Neural progenitor cell (in vitro differentiated cells): Measurements from ENCODE around the gene RTKN2. TPM values are rescaled to one million over a fixed set of nuclear protein-coding genes. Genes with fewer than 3 reads are reported as not detected.

Source experiments
- DNase-seq: peaks from one replicate; pipeline ENCODE4 v3.0.0-alpha.2; 2016; ENCODE audit warnings: low spot score
- H2AFZ ChIP-seq: fragments of 200-600 bp; sonication (generic); replicated peaks from 2 replicates; pipeline ENCODE4 v1.6.1; 2016; ENCODE audit warnings: antibody characterized with exemption
- H3F3A ChIP-seq: fragments of 200-600 bp; sonication (generic); 2 replicates; pipeline ENCODE4 v1.6.1; 2016; ENCODE audit warnings: antibody characterized with exemption, low read depth
- H3K27ac ChIP-seq: fragments of 200-600 bp; sonication (generic); 2 replicates; pipeline ENCODE4 v1.5.1; 2016; ENCODE audit warnings: mild to moderate bottlenecking
- H3K27me3 ChIP-seq: fragments of 200-600 bp; sonication (generic); 2 replicates; pipeline ENCODE4 v1.6.1; 2016; ENCODE audit warnings: mild to moderate bottlenecking, moderate library complexity
- H3K36me3 ChIP-seq: fragments of 200-600 bp; sonication (generic); 2 replicates; pipeline ENCODE4 v1.5.1; 2016
- H3K4me1 ChIP-seq: fragments of 200-600 bp; sonication (generic); 2 replicates; pipeline ENCODE4 v1.6.1; 2016; ENCODE audit warnings: mixed run types
- H3K4me2 ChIP-seq: fragments of 200-600 bp; sonication (generic); 2 replicates; pipeline ENCODE4 v1.6.1; 2016
- H3K4me3 ChIP-seq: fragments of 200-600 bp; sonication (generic); 2 replicates; pipeline ENCODE4 v1.5.1; 2016
- H3K79me2 ChIP-seq: fragments of 200-600 bp; sonication (generic); 2 replicates; pipeline ENCODE4 v1.6.1; 2016; ENCODE audit warnings: low read depth
- H3K9ac ChIP-seq: fragments of 200-600 bp; sonication (generic); 2 replicates; pipeline ENCODE4 v1.6.1; 2016
- H3K9me3 ChIP-seq: fragments of 200-600 bp; sonication (generic); 2 replicates; pipeline ENCODE4 v1.5.1; 2016; ENCODE audit warnings: low read depth
- H4K20me1 ChIP-seq: fragments of 200-600 bp; sonication (generic); 2 replicates; pipeline ENCODE4 v1.6.1; 2016; ENCODE audit warnings: low read depth
- H3K27ac Mint-ChIP-seq: 3 replicates; pipeline ENCODE4 v1.8.0; 2021; ENCODE audit warnings: mixed read lengths
- H3K27me3 Mint-ChIP-seq: 2 replicates; pipeline ENCODE4 v1.8.0; 2022; ENCODE audit warnings: low read depth, mild to moderate bottlenecking, inconsistent platforms, moderate library complexity, mixed read lengths; ENCODE audit not compliant: insufficient read depth
- H3K36me3 Mint-ChIP-seq: 3 replicates; pipeline ENCODE4 v1.8.0; 2021; ENCODE audit warnings: mixed read lengths
- H3K4me1 Mint-ChIP-seq: 3 replicates; pipeline ENCODE4 v1.8.0; 2021; ENCODE audit warnings: mixed read lengths
- H3K4me3 Mint-ChIP-seq: 3 replicates; pipeline ENCODE4 v1.8.0; 2021; ENCODE audit warnings: mild to moderate bottlenecking, moderate library complexity, mixed read lengths
- H3K9me3 Mint-ChIP-seq: 3 replicates; pipeline ENCODE4 v1.8.0; 2020; ENCODE audit warnings: mixed read lengths
- CTCF ChIP-seq: fragments of 200-600 bp; sonication (generic); IDR thresholded peaks from 2 replicates; pipeline ENCODE4 v1.5.1; 2017; ENCODE audit warnings: antibody characterized with exemption, mild to moderate bottlenecking
- EZH2 ChIP-seq: fragments of 200-600 bp; sonication (generic); IDR thresholded peaks from 2 replicates; pipeline ENCODE4 v1.6.1; 2017; ENCODE audit warnings: antibody characterized with exemption, mild to moderate bottlenecking, moderate library complexity
- EZH2phosphoT487 ChIP-seq: fragments of 200-600 bp; sonication (generic); IDR thresholded peaks from 2 replicates; pipeline ENCODE4 v1.6.1; 2017; ENCODE audit warnings: antibody characterized with exemption
- total RNA-seq: library from RNA; depleted of rRNA; stranded (reverse); fragments of >200 nt; gene quantifications from 2 replicates; pipeline ENCODE4 v1.2.3, GENCODE V29; 2015; ENCODE audit warnings: low replicate concordance

The RTKN2 gene
- total RNA-seq, 1 donor from 2014 or later = 65.9 TPM

DNA sequence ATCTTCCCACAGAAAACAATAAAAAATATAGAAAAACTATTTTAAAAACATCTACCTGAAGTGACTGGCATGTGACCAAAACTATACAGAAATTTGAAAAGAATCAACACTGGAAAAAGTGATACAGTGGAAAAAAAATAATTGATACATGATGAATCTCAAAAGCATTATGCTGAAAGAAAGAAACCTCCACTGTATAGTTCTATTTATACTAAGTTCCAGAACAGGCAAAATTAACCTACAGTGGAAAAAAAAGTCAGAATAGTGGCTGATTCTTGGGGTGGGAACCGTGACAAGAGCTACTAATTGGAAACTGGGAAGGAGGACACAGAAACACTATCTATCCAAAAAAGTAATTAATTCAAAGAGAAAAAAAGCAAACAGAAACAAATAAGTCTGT, 14.9 kb downstream of the RTKN2 start:
- peaks cover 6% of the 10 kb centered on the region for H3K36me3 ChIP-seq
- H2AFZ ChIP-seq = no peak overlapping the region
- H3F3A ChIP-seq = no peaks in the 10 kb centered on the region
- H3K9me3 ChIP-seq = no peaks in the 10 kb centered on the region
- H3K4me3 Mint-ChIP-seq = no peak overlapping the region
- H3K4me1 Mint-ChIP-seq = peaks cover 5% of the 10 kb centered on the region
- no peak overlapping the region for H3K4me3 ChIP-seq
- no peak overlapping the region for H3K4me2 ChIP-seq
- H3K4me1 ChIP-seq = no peaks in the 10 kb centered on the region
- no peak overlapping the region for H3K9ac ChIP-seq
- H3K9me3 Mint-ChIP-seq = no peaks in the 10 kb centered on the region
- no peaks in the 10 kb centered on the region for H3K27me3 ChIP-seq
- H4K20me1 ChIP-seq = peaks cover 12% of the 10 kb centered on the region
- peaks cover 98% of the 10 kb centered on the region for H3K79me2 ChIP-seq
- H3K27ac Mint-ChIP-seq = no peak overlapping the region
- no peak for DNase-seq
- no peak overlapping the region for H3K27ac ChIP-seq
- H3K36me3 Mint-ChIP-seq = peaks cover 30% of the 10 kb centered on the region
- TF ChIP-seq CTCF = no peak
- no peak for TF ChIP-seq EZH2
- TF ChIP-seq EZH2phosphoT487 = no peak
- H3K27me3 Mint-ChIP-seq = no peaks in the 10 kb centered on the region

GRCh38 chr10:62252051-62252450, 16.6 kb downstream of the RTKN2 start:
- TF ChIP-seq CTCF = no peak
- no peak for TF ChIP-seq EZH2
- TF ChIP-seq EZH2phosphoT487 = no peak
- no peak overlapping the region for H3K27ac Mint-ChIP-seq
- no peaks in the 10 kb centered on the region for H3K9me3 ChIP-seq
- H3K27me3 ChIP-seq = no peaks in the 10 kb centered on the region
- H3K4me1 ChIP-seq = no peaks in the 10 kb centered on the region
- H3K79me2 ChIP-seq = peaks cover 98% of the 10 kb centered on the region
- no peak overlapping the region for H3K27ac ChIP-seq
- no peak overlapping the region for H3K4me3 ChIP-seq
- H2AFZ ChIP-seq = no peak overlapping the region
- H4K20me1 ChIP-seq = peaks cover 5% of the 10 kb centered on the region
- H3K27me3 Mint-ChIP-seq = no peaks in the 10 kb centered on the region
- H3F3A ChIP-seq = no peaks in the 10 kb centered on the region
- no peak overlapping the region for H3K4me3 Mint-ChIP-seq
- peaks cover 6% of the 10 kb centered on the region for H3K36me3 ChIP-seq
- H3K4me2 ChIP-seq = no peak overlapping the region
- no peaks in the 10 kb centered on the region for H3K9me3 Mint-ChIP-seq
- no peak overlapping the region for H3K9ac ChIP-seq
- peaks cover 5% of the 10 kb centered on the region for H3K4me1 Mint-ChIP-seq
- DNase-seq = no peak
- H3K36me3 Mint-ChIP-seq = peaks cover 21% of the 10 kb centered on the region

DNA sequence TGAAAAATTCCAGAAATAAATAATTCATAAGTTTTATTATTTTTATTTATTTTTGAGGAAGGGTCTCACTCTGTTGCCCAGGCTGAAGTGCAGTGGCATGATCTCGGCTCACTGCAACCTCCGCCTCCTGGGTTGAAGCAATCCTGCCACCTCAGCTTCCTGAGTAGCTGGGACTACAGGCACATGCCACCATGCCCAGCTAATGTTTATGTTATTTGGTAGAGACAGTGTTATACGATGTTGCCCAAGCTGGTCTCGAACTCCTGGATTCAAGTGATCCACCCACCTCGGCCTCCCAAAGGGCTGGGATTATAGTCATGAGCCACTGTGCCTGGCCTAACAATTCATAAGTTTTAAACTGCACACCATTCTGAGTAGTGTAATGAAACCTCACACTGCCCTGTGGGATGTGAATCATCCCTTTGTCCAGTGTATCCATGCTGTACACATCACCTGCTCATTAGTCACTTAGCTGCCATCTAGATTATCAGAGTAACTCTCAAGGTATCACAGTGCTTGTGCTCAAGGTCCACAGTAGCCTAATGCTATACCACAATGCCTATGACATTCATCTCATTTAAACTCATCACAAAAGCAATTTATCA, 17.9 kb downstream of the RTKN2 start:
- no peak overlapping the region for H3K27ac ChIP-seq
- H3F3A ChIP-seq = peaks cover 4% of the 10 kb centered on the region
- H3K9ac ChIP-seq = no peak overlapping the region
- Mint-ChIP-seq H3K4me1 (peaks cover 5% of the 10 kb centered on the region), H3K4me3 (no peak overlapping the region), H3K27me3 (no peaks in the 10 kb centered on the region), H3K27ac (no peak overlapping the region), H3K9me3 (no peaks in the 10 kb centered on the region), H3K36me3 (peaks cover 19% of the 10 kb centered on the region)
- no peaks in the 10 kb centered on the region for H3K27me3 ChIP-seq
- H3K4me3 ChIP-seq = no peak overlapping the region
- peaks cover 6% of the 10 kb centered on the region for H3K36me3 ChIP-seq
- peaks cover 6% of the 10 kb centered on the region for H4K20me1 ChIP-seq
- DNase-seq = no peak
- no peak overlapping the region for H2AFZ ChIP-seq
- no peak overlapping the region for H3K4me2 ChIP-seq
- no peaks in the 10 kb centered on the region for H3K9me3 ChIP-seq
- TF ChIP-seq EZH2 (no peak), EZH2phosphoT487 (no peak), CTCF (no peak)
- peaks cover 91% of the 10 kb centered on the region for H3K79me2 ChIP-seq
- H3K4me1 ChIP-seq = no peaks in the 10 kb centered on the region
